GM12891 (cell line): ENCODE measurements around the gene IDH3G.

Source experiments
- DNase-seq: peaks from one replicate; pipeline ENCODE4 v3.0.0; 2011; ENCODE audit warnings: low spot score; ENCODE audit not compliant: insufficient read length
- FAIRE-seq: peaks from 2 replicates; lab custom pipeline; 2011; peaks lifted over from hg19 to GRCh38; lab: Jason Lieb, UNC
- PAX5 ChIP-seq: IDR thresholded peaks from 2 replicates; pipeline ENCODE4 v1.6.1; 2011; ENCODE audit warnings: low read length, moderate library complexity, mild to moderate bottlenecking; ENCODE audit not compliant: insufficient read depth, severe bottlenecking
- POLR2A ChIP-seq: IDR thresholded peaks from 2 replicates; pipeline ENCODE4 v1.6.1; 2011; ENCODE audit warnings: low read depth, low read length, control low read depth
- POLR2AphosphoS5 ChIP-seq: IDR thresholded peaks from 2 replicates; pipeline ENCODE4 v1.6.1; 2011; ENCODE audit warnings: low read depth, low read length, control low read depth
- POU2F2 ChIP-seq: IDR thresholded peaks from 2 replicates; pipeline ENCODE4 v1.6.1; 2011; ENCODE audit warnings: low read depth, mild to moderate bottlenecking, control low read depth, low read length, moderate library complexity
- SPI1 ChIP-seq: IDR thresholded peaks from 2 replicates; pipeline ENCODE4 v1.6.1; 2011; ENCODE audit warnings: low read depth, low read length, control low read depth
- TAF1 ChIP-seq: IDR thresholded peaks from 2 replicates; pipeline ENCODE4 v1.6.1; 2011; ENCODE audit warnings: low read depth, low read length, control low read depth

IDH3G gene

GRCh38 chrX:153803211-153804099 lies 9.3 kb upstream of the IDH3G start:
- no peak for DNase-seq
- FAIRE-seq = no peak
- no peak for TF ChIP-seq POLR2AphosphoS5
- TF ChIP-seq POLR2A = no peak
- TF ChIP-seq POU2F2 = no peak
- no peak for TF ChIP-seq PAX5
- no peak for TF ChIP-seq SPI1
- no peak for TF ChIP-seq TAF1

GRCh38 chrX:153802513-153803045 lies 8.4 kb upstream of the IDH3G start:
- no peak for DNase-seq
- TF ChIP-seq SPI1 (no peak), POU2F2 (no peak), POLR2A (no peak), PAX5 (no peak), TAF1 (no peak), POLR2AphosphoS5 (no peak)
- no peak for FAIRE-seq

GRCh38 chrX:153801669-153802068 lies 7.5 kb upstream of the IDH3G start:
- no peak for TF ChIP-seq SPI1
- TF ChIP-seq POLR2AphosphoS5 = no peak
- no peak for TF ChIP-seq POU2F2
- TF ChIP-seq TAF1 = no peak
- no peak for TF ChIP-seq POLR2A
- no peak for TF ChIP-seq PAX5
- FAIRE-seq (no peak), DNase-seq (no peak)

GRCh38 chrX:153800746-153801145 lies 6.6 kb upstream of the IDH3G start:
- DNase-seq = no peak
- FAIRE-seq = no peak
- TF ChIP-seq PAX5 = no peak
- TF ChIP-seq POLR2AphosphoS5 = no peak
- no peak for TF ChIP-seq POU2F2
- no peak for TF ChIP-seq SPI1
- no peak for TF ChIP-seq TAF1
- TF ChIP-seq POLR2A = no peak

- TF ChIP-seq PAX5 (no peak), POLR2A (no peak), SPI1 (no peak), POLR2AphosphoS5 (no peak)
- DNase-seq (no peak), FAIRE-seq (no peak)
Measured at GRCh38 chrX:153800177-153800722, 6.1 kb upstream of the IDH3G start.

- no peak for DNase-seq
- FAIRE-seq = no peak
- TF ChIP-seq PAX5 (no peak), TAF1 (no peak), POU2F2 (no peak), SPI1 (no peak), POLR2AphosphoS5 (no peak), POLR2A (no peak)
Measured at GRCh38 chrX:153799326-153799725, 5.2 kb upstream of the IDH3G start.

GRCh38 chrX:153797415-153798015 lies 3.3 kb upstream of the IDH3G start:
- no peak for TF ChIP-seq PAX5
- no peak for TF ChIP-seq POU2F2
- no peak for TF ChIP-seq SPI1
- no peak for TF ChIP-seq POLR2A
- TF ChIP-seq POLR2AphosphoS5 = no peak
- TF ChIP-seq TAF1 = no peak
- no peak for FAIRE-seq
- no peak for DNase-seq

- TF ChIP-seq PAX5 (no peak), TAF1 (no peak), POLR2A (no peak)
- no peak for DNase-seq
- peak; percentile 66 for FAIRE-seq
Measured at GRCh38 chrX:153794897-153795816, 982 bp upstream of the IDH3G start.

- no peak for FAIRE-seq
- no peak for DNase-seq
- TF ChIP-seq PAX5 = no peak
- TF ChIP-seq TAF1 = no peak
- TF ChIP-seq POLR2A = no peak
- no peak for TF ChIP-seq POLR2AphosphoS5
- TF ChIP-seq SPI1 = no peak
- TF ChIP-seq POU2F2 = no peak
Measured at GRCh38 chrX:153793291-153793690, 884 bp downstream of the IDH3G start.

- no peak for TF ChIP-seq PAX5
- no peak for TF ChIP-seq TAF1
- no peak for TF ChIP-seq POU2F2
- no peak for TF ChIP-seq POLR2A
- TF ChIP-seq SPI1 = no peak
- FAIRE-seq (no peak), DNase-seq (no peak)
Measured at GRCh38 chrX:153792368-153792767, 1.8 kb downstream of the IDH3G start.
